Caco-2 (cell line): ENCODE measurements around the gene RAB29. TPM values are rescaled to one million over a fixed set of nuclear protein-coding genes. Genes with fewer than 3 reads are reported as not detected.

Source experiments
- BruUV-seq: library from RNA; stranded (reverse); fragments of 400-500 nt; replicated peaks from 2 replicates; lab custom pipeline; 2021; lab: Mats Ljungman, UMichigan
- CTCF ChIA-PET: fragments of 300-600 bp; sonication (Branson Sonifier 250); formaldehyde crosslinking; loops from one replicate; lab custom pipeline; 2022; ENCODE audit warnings: antibody characterized with exemption; lab: Charles Lee
- POLR2A ChIA-PET: fragments of 300-600 bp; sonication (Branson Sonifier 250); formaldehyde crosslinking; loops from one replicate; lab custom pipeline; 2022; ENCODE audit warnings: antibody characterized with exemption; lab: Charles Lee
- DNase-seq, 2 experiments: peaks; one replicate each; pipeline versions ENCODE4 v3.0.0 to v3.0.0-alpha.2; 2020 to 2022
- H3K27me3 ChIP-seq: replicated peaks from 2 replicates; pipeline ENCODE4 v1.6.0; 2011; ENCODE audit warnings: low read length; ENCODE audit not compliant: control insufficient read depth, insufficient read depth
- H3K36me3 ChIP-seq: 2 replicates; pipeline ENCODE4 v1.5.1; 2011; ENCODE audit warnings: low read length; ENCODE audit not compliant: control insufficient read depth, insufficient read depth
- H3K4me1 ChIP-seq: fragments of 250-450 bp; sonication (Bioruptor Pico); 2 replicates; pipeline ENCODE4 v1.5.1; 2020; ENCODE audit warnings: mild to moderate bottlenecking
- H3K4me3 ChIP-seq: 2 replicates; pipeline ENCODE4 v1.5.1; 2011; ENCODE audit warnings: low read depth, mild to moderate bottlenecking, control low read depth, low read length
- H3K9me3 ChIP-seq: fragments of 250-450 bp; sonication (Bioruptor Pico); 2 replicates; pipeline ENCODE4 v1.5.1; 2020; ENCODE audit warnings: mild to moderate bottlenecking, moderate library complexity
- H3K27ac Mint-ChIP-seq: one replicate; pipeline ENCODE4 v1.8.0; 2022; ENCODE audit warnings: mixed read lengths; ENCODE audit not compliant: unreplicated experiment
- H3K27me3 Mint-ChIP-seq: one replicate; pipeline ENCODE4 v1.8.0; 2022; ENCODE audit warnings: mixed read lengths; ENCODE audit not compliant: insufficient read depth, unreplicated experiment
- H3K36me3 Mint-ChIP-seq: one replicate; pipeline ENCODE4 v1.8.0; 2022; ENCODE audit warnings: mild to moderate bottlenecking, mixed read lengths; ENCODE audit not compliant: insufficient read depth, unreplicated experiment
- H3K4me1 Mint-ChIP-seq: one replicate; pipeline ENCODE4 v1.8.0; 2022; ENCODE audit warnings: low read depth, mixed read lengths; ENCODE audit not compliant: unreplicated experiment
- H3K4me3 Mint-ChIP-seq: one replicate; pipeline ENCODE4 v1.8.0; 2022; ENCODE audit warnings: mild to moderate bottlenecking, moderate library complexity, mixed read lengths; ENCODE audit not compliant: unreplicated experiment
- H3K9me3 Mint-ChIP-seq: one replicate; pipeline ENCODE4 v1.8.0; 2022; ENCODE audit warnings: mixed read lengths; ENCODE audit not compliant: unreplicated experiment
- CTCF ChIP-seq, 2 experiments: fragments of 200-600 bp in 1 of 2; IDR thresholded peaks; 1 replicate in 1 of 2; 2 replicates in 1 of 2; pipeline versions ENCODE4 v1.5.1 to v1.8.0; 2011 to 2022; ENCODE audit warnings: antibody characterized with exemption in 1 of 2, control low read depth in 1 of 2, inconsistent platforms in 1 of 2, low read depth in 1 of 2, low read length in 1 of 2, mild to moderate bottlenecking in 1 of 2, moderate library complexity in 1 of 2; ENCODE audit not compliant: insufficient read depth in 1 of 2, severe bottlenecking in 1 of 2, unreplicated experiment in 1 of 2
- intact Hi-C: fragments of 100-400 bp; cut with micrococcal nuclease; formaldehyde crosslinking; loops from one replicate; pipeline ENCODE4 v1.10.0; 2022; ENCODE audit not compliant: unreplicated experiment
- total RNA-seq: library from RNA; stranded (reverse); gene quantifications from 2 replicates; pipeline ENCODE4 v1.2.3, GENCODE V29; 2022

The RAB29 gene
- total RNA-seq, 1 experiment from 2014 or later = 11.0 TPM

GRCh38 chr1:205719015-205719414, 56.3 kb downstream of the RAB29 start:
- no peak for DNase-seq
- Mint-ChIP-seq H3K4me3 (no peak overlapping the region), H3K4me1 (no peaks in the 10 kb centered on the region), H3K9me3 (no peaks in the 10 kb centered on the region), H3K36me3 (peaks cover 93% of the 10 kb centered on the region), H3K27me3 (no peaks in the 10 kb centered on the region), H3K27ac (no peak overlapping the region)
- Histone ChIP-seq H3K9me3 (no peaks in the 10 kb centered on the region), H3K27me3 (no peaks in the 10 kb centered on the region), H3K4me1 (no peaks in the 10 kb centered on the region), H3K4me3 (no peak overlapping the region), H3K36me3 (no peaks in the 10 kb centered on the region; the same call in none of the 2 replicates)
- ChIA-PET POLR2A (no interaction called here), CTCF (no interaction called here)
- intact Hi-C loops = no loop called here
- TF ChIP-seq CTCF (IDR thresholded peaks at IDR 0.05; ENCODE audit: insufficient read depth in 1 of 2, low read depth in 1 of 2, low read length in 1 of 2, severe bottlenecking in 1 of 2, unreplicated experiment in 1 of 2) = no peak
- BruUV-seq = no TSS peak

Other genes with a start within 250 kb of the RAB29 start
- gene ELK4, start 143.5 kb downstream of the RAB29 start, total RNA-seq = 14.4 and 16.9 TPM in 2 replicates
- 5.5 TPM in 2 replicates for gene SLC45A3, start 95.0 kb downstream of the RAB29 start, total RNA-seq
- gene NUCKS1, start 25.3 kb downstream of the RAB29 start, total RNA-seq = 205 and 215 TPM in 2 replicates
- gene SLC41A1, start 37.7 kb upstream of the RAB29 start, total RNA-seq = 10.8 and 12.5 TPM in 2 replicates
- 0.21 TPM in 1 of 2 replicates, not detected in the other for gene PM20D1, start 74.7 kb upstream of the RAB29 start, total RNA-seq
- 0.30 TPM in 1 of 2 replicates, not detected in the other for gene SLC26A9, start 168.0 kb upstream of the RAB29 start, total RNA-seq
- not detected in 2 replicates for gene RAB7B, start 227.9 kb upstream of the RAB29 start, total RNA-seq
- gene CTSE, start 248.4 kb upstream of the RAB29 start, total RNA-seq = 0.23 and 0.48 TPM in 2 replicates